ENCODE measurements around the gene TUBGCP2. TPM values are rescaled to one million over a fixed set of nuclear protein-coding genes. Genes with fewer than 3 reads are reported as not detected.

TUBGCP2 gene
- total and polyA plus RNA-seq, 2 experiments from 2014 or later = 52.3 to 70.2 TPM

DNA sequence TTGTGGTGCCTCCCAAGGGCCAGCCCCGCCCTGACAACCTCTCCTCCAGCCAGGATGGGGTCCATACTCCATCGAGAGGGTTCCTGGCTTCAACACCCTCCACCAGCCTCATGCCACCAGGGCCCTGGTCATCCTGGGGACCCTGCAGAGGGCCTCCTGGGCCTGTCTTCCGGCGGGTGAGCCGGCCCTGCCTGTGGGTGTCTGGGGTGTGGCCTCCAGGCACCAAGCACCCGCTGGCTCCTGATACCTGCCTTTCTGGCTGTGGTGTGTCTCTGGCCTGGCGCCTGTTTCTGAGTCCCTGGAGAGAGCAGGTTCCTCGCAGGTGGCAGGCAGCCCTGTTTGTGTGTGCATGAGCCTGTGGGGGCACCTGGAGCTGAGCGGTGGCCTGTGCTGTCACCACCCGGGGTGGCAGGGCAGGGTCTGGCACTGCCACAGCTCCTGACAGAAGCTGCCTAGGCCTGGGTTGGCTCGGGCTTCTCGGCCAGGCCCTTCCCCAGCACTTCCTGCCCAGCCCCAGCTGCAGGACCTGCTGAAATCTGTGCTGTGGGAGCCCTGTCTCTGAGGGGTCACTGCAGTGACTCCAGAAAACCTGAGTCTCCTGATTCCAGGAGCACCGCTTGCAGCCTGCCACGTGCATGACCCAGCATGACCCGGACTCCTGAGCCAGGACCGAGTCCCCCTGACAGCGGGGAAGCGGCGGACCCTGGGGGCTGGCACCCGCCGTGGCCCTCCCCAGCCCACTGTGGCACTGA is 50.4 kb downstream of the TUBGCP2 start:
- H3K36me3 ChIP-seq = no peaks in the 10 kb centered on the region
- H3K4me1 ChIP-seq (ENCODE audit: low read depth) = peaks cover 5% of the 10 kb centered on the region
- no peaks in the 10 kb centered on the region for H3K9me3 ChIP-seq (ENCODE audit: low read depth)
- no peak overlapping the region for H3K4me3 ChIP-seq
- no peak overlapping the region for H3K27ac ChIP-seq
- no peaks in the 10 kb centered on the region for H3K27me3 ChIP-seq
- no peak for DNase-seq (ENCODE audit: low read depth in 1 of 2, low spot score in 1 of 2)
- TF ChIP-seq, protein P1, sequence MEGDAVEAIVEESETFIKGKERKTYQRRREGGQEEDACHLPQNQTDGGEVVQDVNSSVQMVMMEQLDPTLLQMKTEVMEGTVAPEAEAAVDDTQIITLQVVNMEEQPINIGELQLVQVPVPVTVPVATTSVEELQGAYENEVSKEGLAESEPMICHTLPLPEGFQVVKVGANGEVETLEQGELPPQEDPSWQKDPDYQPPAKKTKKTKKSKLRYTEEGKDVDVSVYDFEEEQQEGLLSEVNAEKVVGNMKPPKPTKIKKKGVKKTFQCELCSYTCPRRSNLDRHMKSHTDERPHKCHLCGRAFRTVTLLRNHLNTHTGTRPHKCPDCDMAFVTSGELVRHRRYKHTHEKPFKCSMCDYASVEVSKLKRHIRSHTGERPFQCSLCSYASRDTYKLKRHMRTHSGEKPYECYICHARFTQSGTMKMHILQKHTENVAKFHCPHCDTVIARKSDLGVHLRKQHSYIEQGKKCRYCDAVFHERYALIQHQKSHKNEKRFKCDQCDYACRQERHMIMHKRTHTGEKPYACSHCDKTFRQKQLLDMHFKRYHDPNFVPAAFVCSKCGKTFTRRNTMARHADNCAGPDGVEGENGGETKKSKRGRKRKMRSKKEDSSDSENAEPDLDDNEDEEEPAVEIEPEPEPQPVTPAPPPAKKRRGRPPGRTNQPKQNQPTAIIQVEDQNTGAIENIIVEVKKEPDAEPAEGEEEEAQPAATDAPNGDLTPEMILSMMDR (IDR thresholded peaks at IDR 0.05; ENCODE audit: low read depth, low read length) = no peak

GRCh38 chr10:133257489-133258065 is 51.1 kb downstream of the TUBGCP2 start:
- Histone ChIP-seq H3K36me3 (no peaks in the 10 kb centered on the region), H3K4me3 (no peak overlapping the region), H3K27me3 (no peaks in the 10 kb centered on the region), H3K4me1 (ENCODE audit: low read depth) (peaks cover 5% of the 10 kb centered on the region), H3K27ac (no peak overlapping the region), H3K9me3 (ENCODE audit: low read depth) (no peaks in the 10 kb centered on the region)
- DNase-seq (ENCODE audit: low read depth in 1 of 2, low spot score in 1 of 2) = peak; percentile 46 to 50
- TF ChIP-seq, protein P1 (IDR thresholded peaks at IDR 0.05; ENCODE audit: low read depth, low read length) = peak; percentile 49

DNA sequence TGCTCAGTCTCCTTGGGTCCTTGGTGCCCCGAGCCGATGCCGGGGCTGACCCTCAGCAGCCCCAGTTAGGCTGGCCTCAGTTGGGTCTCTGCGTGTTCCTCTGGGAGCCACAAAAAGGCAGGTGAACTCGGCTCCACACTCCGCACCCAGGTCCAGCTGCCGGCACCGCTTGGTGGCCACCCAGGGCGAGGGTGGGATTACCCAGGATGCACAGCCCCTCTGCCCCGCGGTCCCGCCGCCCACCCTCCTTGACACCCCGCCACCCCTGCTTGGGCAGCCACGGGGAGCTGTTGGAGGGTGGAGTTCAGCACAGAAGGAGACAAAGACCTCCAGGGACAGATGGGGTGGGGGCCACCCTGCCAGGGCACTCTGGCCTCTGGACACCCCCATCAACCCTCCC is 53.3 kb downstream of the TUBGCP2 start:
- Histone ChIP-seq H3K4me3 (no peak overlapping the region), H3K4me1 (ENCODE audit: low read depth) (no peaks in the 10 kb centered on the region), H3K27ac (no peak overlapping the region), H3K9me3 (ENCODE audit: low read depth) (no peaks in the 10 kb centered on the region), H3K36me3 (no peaks in the 10 kb centered on the region), H3K27me3 (no peaks in the 10 kb centered on the region)
- no peak for DNase-seq (ENCODE audit: low read depth in 1 of 2, low spot score in 1 of 2)
- TF ChIP-seq, protein P1 (IDR thresholded peaks at IDR 0.05; ENCODE audit: low read depth, low read length) = no peak

DNA sequence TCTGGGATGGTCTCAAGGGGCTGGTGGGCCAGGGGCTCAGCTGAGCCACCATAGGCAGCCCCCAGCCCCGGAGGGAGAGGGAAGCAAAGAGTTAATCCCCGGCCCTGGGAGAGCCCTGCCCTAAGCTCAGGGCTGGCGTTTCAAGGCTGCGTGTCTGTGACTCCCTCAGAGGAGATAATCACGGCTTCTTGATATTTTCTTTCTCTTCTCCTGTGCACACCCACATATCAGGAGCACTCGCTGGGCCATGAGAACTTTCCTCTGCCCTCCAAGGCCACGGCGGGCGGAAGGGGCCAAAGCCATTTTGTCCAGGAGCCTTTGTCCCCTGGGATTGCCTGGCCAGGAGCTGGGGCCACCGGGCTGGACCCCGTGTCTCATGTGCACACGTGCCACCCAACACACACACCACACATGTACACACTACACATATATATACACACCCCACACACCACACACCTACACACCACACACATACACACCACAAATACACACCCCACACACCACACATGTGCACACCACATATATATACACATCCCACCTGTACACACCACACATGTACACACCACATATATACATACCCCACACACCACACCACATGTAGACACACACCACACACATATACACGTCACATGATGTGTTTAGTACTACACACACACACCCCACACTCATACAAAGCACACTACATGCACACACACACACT is 54.1 kb downstream of the TUBGCP2 start:
- Histone ChIP-seq H3K27me3 (no peaks in the 10 kb centered on the region), H3K4me3 (no peak overlapping the region), H3K27ac (no peak overlapping the region), H3K9me3 (ENCODE audit: low read depth) (no peaks in the 10 kb centered on the region), H3K4me1 (ENCODE audit: low read depth) (no peaks in the 10 kb centered on the region), H3K36me3 (no peaks in the 10 kb centered on the region)
- TF ChIP-seq, protein P1 (IDR thresholded peaks at IDR 0.05; ENCODE audit: low read depth, low read length) = no peak
- no peak for DNase-seq (ENCODE audit: low read depth in 1 of 2, low spot score in 1 of 2)

GRCh38 chr10:133253361-133253955 is 55.2 kb downstream of the TUBGCP2 start:
- H3K4me3 ChIP-seq = no peak overlapping the region
- TF ChIP-seq, protein P1 (IDR thresholded peaks at IDR 0.05; ENCODE audit: low read depth, low read length) = no peak
- no peak overlapping the region for H3K27ac ChIP-seq
- no peaks in the 10 kb centered on the region for H3K9me3 ChIP-seq (ENCODE audit: low read depth)
- DNase-seq (ENCODE audit: low read depth in 1 of 2, low spot score in 1 of 2) = no peak
- no peaks in the 10 kb centered on the region for H3K36me3 ChIP-seq
- no peaks in the 10 kb centered on the region for H3K27me3 ChIP-seq
- no peaks in the 10 kb centered on the region for H3K4me1 ChIP-seq (ENCODE audit: low read depth)

Data from cardiac muscle cell (in vitro differentiated cells and primary cell).